ENCODE results near the gene SPTB.

Gene SPTB

GRCh38 chr14:64733899-64734298 lies 145.8 kb downstream of the SPTB start:
- Histone ChIP-seq H3K4me1 (ENCODE audit: control insufficient read depth in 1 of 2, insufficient read depth in 1 of 2, low read depth in 1 of 2, low read length in 1 of 2) (peaks cover 19% of the 10 kb centered on the region in 2 experiments), H3K36me3 (peaks cover 94% of the 10 kb centered on the region), H3K27ac (peak overlapping the region; percentile 47), H3K27me3 (no peaks in the 10 kb centered on the region), H3K9me3 (no peaks in the 10 kb centered on the region), H3K4me3 (ENCODE audit: low read depth in 1 of 2, low read length in 1 of 2) (no peak overlapping the region)
- TF ChIP-seq, protein P1, sequence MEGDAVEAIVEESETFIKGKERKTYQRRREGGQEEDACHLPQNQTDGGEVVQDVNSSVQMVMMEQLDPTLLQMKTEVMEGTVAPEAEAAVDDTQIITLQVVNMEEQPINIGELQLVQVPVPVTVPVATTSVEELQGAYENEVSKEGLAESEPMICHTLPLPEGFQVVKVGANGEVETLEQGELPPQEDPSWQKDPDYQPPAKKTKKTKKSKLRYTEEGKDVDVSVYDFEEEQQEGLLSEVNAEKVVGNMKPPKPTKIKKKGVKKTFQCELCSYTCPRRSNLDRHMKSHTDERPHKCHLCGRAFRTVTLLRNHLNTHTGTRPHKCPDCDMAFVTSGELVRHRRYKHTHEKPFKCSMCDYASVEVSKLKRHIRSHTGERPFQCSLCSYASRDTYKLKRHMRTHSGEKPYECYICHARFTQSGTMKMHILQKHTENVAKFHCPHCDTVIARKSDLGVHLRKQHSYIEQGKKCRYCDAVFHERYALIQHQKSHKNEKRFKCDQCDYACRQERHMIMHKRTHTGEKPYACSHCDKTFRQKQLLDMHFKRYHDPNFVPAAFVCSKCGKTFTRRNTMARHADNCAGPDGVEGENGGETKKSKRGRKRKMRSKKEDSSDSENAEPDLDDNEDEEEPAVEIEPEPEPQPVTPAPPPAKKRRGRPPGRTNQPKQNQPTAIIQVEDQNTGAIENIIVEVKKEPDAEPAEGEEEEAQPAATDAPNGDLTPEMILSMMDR (IDR thresholded peaks at IDR 0.05), result no peak

DNA sequence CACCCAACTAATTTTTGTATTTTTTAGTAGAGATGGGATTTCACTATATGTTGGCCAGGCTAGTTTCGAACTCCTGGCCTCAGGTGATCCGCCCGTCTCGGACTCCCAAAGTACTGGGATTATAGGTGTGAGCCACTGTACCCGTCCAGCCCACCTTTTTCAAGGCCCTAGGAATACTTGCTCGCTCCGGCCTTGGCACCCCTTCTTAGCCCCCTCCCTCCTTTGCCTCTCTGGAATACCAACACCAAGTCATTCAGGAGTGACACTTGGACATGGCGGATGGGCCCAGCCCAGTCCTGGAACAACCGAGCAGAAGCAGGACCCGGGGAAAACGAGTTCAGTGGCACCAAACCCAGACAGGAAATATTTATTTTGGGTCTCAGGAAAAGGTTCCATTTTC lies 146.4 kb downstream of the SPTB start:
- Histone ChIP-seq H3K27ac (peak overlapping the region; percentile 47), H3K9me3 (no peaks in the 10 kb centered on the region), H3K4me3 (ENCODE audit: low read depth in 1 of 2, low read length in 1 of 2) (no peak overlapping the region), H3K27me3 (no peaks in the 10 kb centered on the region), H3K4me1 (ENCODE audit: control insufficient read depth in 1 of 2, insufficient read depth in 1 of 2, low read depth in 1 of 2, low read length in 1 of 2) (peaks cover 25% of the 10 kb centered on the region in 2 experiments), H3K36me3 (peaks cover 94% of the 10 kb centered on the region)
- TF ChIP-seq, protein P1 (IDR thresholded peaks at IDR 0.05), result no peak

DNA sequence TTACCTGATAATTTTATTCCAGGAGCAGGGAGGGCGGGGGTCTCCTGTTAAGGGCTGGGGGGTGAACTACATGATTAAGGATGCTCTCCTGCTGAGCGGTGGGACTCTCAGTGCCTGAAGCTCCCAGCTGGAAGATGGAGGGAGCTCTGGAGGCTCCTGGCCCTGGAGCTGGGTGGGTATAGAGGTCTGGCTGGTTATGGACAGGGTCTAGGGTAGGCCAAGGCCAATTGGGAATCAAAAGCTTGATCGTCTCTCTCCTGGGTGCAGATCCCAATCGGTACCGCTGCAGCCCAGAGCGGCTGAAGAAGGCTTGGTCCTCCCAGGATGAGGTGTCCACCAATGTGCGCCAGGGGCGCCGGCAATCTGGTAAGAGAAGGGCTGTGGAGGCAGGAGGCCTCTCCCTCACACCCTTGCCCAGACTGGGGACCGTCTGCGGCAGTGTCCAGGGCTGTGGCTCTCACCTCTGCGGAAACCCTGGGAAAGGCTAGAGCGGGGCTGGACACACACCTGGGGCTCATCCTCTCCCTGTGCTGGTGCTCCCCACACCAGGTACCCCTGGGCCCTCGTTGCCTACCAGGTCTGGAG lies 147.1 kb downstream of the SPTB start:
- Histone ChIP-seq H3K27ac (peak overlapping the region; percentile 13), H3K36me3 (peaks cover 94% of the 10 kb centered on the region), H3K9me3 (no peaks in the 10 kb centered on the region), H3K4me1 (ENCODE audit: control insufficient read depth in 1 of 2, insufficient read depth in 1 of 2, low read depth in 1 of 2, low read length in 1 of 2) (peaks cover 32% of the 10 kb centered on the region in 2 experiments), H3K4me3 (ENCODE audit: low read depth in 1 of 2, low read length in 1 of 2) (no peak overlapping the region), H3K27me3 (no peaks in the 10 kb centered on the region)
- TF ChIP-seq, protein P1 (IDR thresholded peaks at IDR 0.05), result no peak

DNA sequence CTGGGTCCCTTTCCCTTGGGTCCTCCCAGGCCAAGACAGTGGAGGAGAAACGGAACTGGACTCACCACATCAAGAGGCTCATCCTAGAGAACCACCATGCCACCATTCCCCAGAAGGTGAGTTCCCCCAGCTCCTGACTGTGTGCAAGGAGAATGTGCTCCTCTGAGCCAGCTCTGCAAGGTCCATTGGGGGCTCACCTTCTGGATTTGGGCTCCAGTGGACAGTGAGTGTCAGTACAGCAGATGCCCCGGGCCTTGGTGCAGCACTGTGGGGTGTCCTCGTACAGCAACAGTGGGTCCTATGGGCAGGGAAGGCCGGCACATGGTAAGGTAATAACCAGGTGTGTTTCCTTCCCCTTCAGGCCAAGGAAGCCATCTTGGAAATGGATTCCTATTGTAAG lies 147.6 kb downstream of the SPTB start:
- peaks cover 93% of the 10 kb centered on the region for H3K36me3 ChIP-seq
- H3K9me3 ChIP-seq, result no peaks in the 10 kb centered on the region
- TF ChIP-seq, protein P1 (IDR thresholded peaks at IDR 0.05), result no peak
- peaks cover 37% of the 10 kb centered on the region in 2 experiments for H3K4me1 ChIP-seq (ENCODE audit: control insufficient read depth in 1 of 2, insufficient read depth in 1 of 2, low read depth in 1 of 2, low read length in 1 of 2)
- H3K27ac ChIP-seq, result peak overlapping the region; percentile 28
- H3K27me3 ChIP-seq, result no peaks in the 10 kb centered on the region
- no peak overlapping the region for H3K4me3 ChIP-seq (ENCODE audit: low read depth in 1 of 2, low read length in 1 of 2)

DNA sequence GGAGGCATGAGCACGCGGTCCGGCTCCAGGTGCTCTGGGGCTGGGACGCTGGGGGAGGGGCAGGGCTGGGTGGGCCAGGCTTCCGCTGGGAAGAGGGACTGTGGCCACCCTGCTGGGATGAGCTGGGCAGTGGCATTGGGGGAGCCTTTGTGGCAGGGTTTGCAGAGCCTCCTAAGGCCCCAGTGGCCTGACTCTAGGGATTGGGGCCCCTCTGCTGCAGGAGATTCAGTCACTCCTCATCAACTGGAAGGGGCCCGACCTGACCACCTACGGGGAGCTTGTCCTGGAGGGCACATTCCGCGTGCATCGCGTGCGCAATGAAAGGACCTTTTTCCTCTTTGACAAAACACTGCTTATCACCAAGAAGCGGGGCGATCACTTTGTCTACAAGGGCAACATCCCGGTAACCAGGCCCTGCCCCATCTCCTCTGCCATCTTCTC lies 148.5 kb downstream of the SPTB start:
- H3K36me3 ChIP-seq, result peaks cover 84% of the 10 kb centered on the region
- peaks cover 46% of the 10 kb centered on the region in 2 experiments for H3K4me1 ChIP-seq (ENCODE audit: control insufficient read depth in 1 of 2, insufficient read depth in 1 of 2, low read depth in 1 of 2, low read length in 1 of 2)
- no peak overlapping the region for H3K4me3 ChIP-seq (ENCODE audit: low read depth in 1 of 2, low read length in 1 of 2)
- H3K27me3 ChIP-seq, result no peaks in the 10 kb centered on the region
- TF ChIP-seq, protein P1 (IDR thresholded peaks at IDR 0.05), result no peak
- H3K27ac ChIP-seq, result peak overlapping the region; percentile 86
- H3K9me3 ChIP-seq, result no peaks in the 10 kb centered on the region
